ENCODE results near the gene CCDC27. TPM values are rescaled to one million over a fixed set of nuclear protein-coding genes. Genes with fewer than 3 reads are reported as not detected.

CCDC27 gene
- total RNA-seq, 4 donors from 2014 or later = not detected

GRCh38 chr1:3735688-3736087 lies 16.6 kb upstream of the CCDC27 start:
- no peaks in the 10 kb centered on the region for H3K9me3 ChIP-seq
- H3K4me1 ChIP-seq = no peaks in the 10 kb centered on the region
- DNase-seq = no peak
- peaks cover 0 to 3% of the 10 kb centered on the region in 2 donors for H3K27me3 ChIP-seq
- no peak overlapping the region for H3K4me3 ChIP-seq
- no peak overlapping the region for H3K27ac ChIP-seq
- peaks cover 0 to 23% (median 0%) of the 10 kb centered on the region in 3 donors for H3K36me3 ChIP-seq
- TF ChIP-seq, protein P1, sequence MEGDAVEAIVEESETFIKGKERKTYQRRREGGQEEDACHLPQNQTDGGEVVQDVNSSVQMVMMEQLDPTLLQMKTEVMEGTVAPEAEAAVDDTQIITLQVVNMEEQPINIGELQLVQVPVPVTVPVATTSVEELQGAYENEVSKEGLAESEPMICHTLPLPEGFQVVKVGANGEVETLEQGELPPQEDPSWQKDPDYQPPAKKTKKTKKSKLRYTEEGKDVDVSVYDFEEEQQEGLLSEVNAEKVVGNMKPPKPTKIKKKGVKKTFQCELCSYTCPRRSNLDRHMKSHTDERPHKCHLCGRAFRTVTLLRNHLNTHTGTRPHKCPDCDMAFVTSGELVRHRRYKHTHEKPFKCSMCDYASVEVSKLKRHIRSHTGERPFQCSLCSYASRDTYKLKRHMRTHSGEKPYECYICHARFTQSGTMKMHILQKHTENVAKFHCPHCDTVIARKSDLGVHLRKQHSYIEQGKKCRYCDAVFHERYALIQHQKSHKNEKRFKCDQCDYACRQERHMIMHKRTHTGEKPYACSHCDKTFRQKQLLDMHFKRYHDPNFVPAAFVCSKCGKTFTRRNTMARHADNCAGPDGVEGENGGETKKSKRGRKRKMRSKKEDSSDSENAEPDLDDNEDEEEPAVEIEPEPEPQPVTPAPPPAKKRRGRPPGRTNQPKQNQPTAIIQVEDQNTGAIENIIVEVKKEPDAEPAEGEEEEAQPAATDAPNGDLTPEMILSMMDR (IDR thresholded peaks at IDR 0.05) = no peak
- TF ChIP-seq POLR2A (IDR thresholded peaks at IDR 0.05) = no peak

GRCh38 chr1:3736131-3736561 lies 16.1 kb upstream of the CCDC27 start:
- H3K4me3 ChIP-seq = no peak overlapping the region
- H3K27me3 ChIP-seq = peaks cover 0 to 3% of the 10 kb centered on the region in 2 donors
- DNase-seq = no peak
- no peak for TF ChIP-seq POLR2A (IDR thresholded peaks at IDR 0.05)
- TF ChIP-seq, protein P1 (IDR thresholded peaks at IDR 0.05) = no peak
- H3K36me3 ChIP-seq = peaks cover 0 to 23% (median 0%) of the 10 kb centered on the region in 3 donors
- H3K4me1 ChIP-seq = no peaks in the 10 kb centered on the region
- H3K27ac ChIP-seq = no peak overlapping the region
- H3K9me3 ChIP-seq = no peaks in the 10 kb centered on the region

- H3K9me3 ChIP-seq = no peaks in the 10 kb centered on the region
- H3K36me3 ChIP-seq = peaks cover 0 to 23% (median 0%) of the 10 kb centered on the region in 3 donors
- H3K4me1 ChIP-seq = no peaks in the 10 kb centered on the region
- H3K4me3 ChIP-seq = no peak overlapping the region
- TF ChIP-seq, protein P1 (IDR thresholded peaks at IDR 0.05) = no peak
- TF ChIP-seq POLR2A (IDR thresholded peaks at IDR 0.05) = no peak
- DNase-seq = no peak
- H3K27me3 ChIP-seq = peaks cover 0 to 3% of the 10 kb centered on the region in 2 donors
- H3K27ac ChIP-seq = no peak overlapping the region
Observed at GRCh38 chr1:3736708-3737107, 15.5 kb upstream of the CCDC27 start.

GRCh38 chr1:3738943-3739342 lies 13.3 kb upstream of the CCDC27 start:
- no peak for DNase-seq
- Histone ChIP-seq H3K4me3 (no peak overlapping the region), H3K4me1 (no peaks in the 10 kb centered on the region), H3K36me3 (peaks cover 0 to 23% (median 0%) of the 10 kb centered on the region in 3 donors), H3K27me3 (no peaks in the 10 kb centered on the region), H3K9me3 (no peaks in the 10 kb centered on the region), H3K27ac (no peak overlapping the region)
- TF ChIP-seq POLR2A (IDR thresholded peaks at IDR 0.05) = no peak
- TF ChIP-seq, protein P1 (IDR thresholded peaks at IDR 0.05) = no peak

DNA sequence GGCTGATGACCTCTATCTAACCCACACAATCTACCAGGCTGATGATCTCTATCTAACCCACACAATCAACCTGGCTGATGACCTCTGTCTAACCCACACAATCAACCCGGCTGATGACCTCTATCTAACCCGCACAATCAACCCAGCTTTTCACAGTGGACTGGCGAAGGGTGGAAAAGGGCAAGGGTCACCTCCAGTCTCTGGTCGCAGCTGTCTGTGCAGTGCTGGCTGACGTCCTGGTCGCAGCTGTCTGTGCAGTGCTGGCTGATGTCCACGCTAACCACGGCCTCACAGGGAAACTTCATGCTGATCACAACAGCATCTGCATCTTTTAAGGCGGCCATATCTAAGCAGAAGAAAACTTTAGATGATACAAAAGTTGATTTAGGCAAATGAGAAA lies 12.2 kb upstream of the CCDC27 start:
- no peaks in the 10 kb centered on the region for H3K27me3 ChIP-seq
- H3K9me3 ChIP-seq = no peaks in the 10 kb centered on the region
- no peak overlapping the region for H3K27ac ChIP-seq
- no peak overlapping the region for H3K4me3 ChIP-seq
- H3K36me3 ChIP-seq = peaks cover 0 to 23% (median 0%) of the 10 kb centered on the region in 3 donors
- H3K4me1 ChIP-seq = peaks cover 0 to 5% (median 0%) of the 10 kb centered on the region in 4 donors
- TF ChIP-seq, protein P1 (IDR thresholded peaks at IDR 0.05) = no peak
- TF ChIP-seq POLR2A (IDR thresholded peaks at IDR 0.05) = no peak
- no peak for DNase-seq

- DNase-seq = no peak
- TF ChIP-seq, protein P1 (IDR thresholded peaks at IDR 0.05) = no peak
- no peak for TF ChIP-seq POLR2A (IDR thresholded peaks at IDR 0.05)
- Histone ChIP-seq H3K27me3 (no peaks in the 10 kb centered on the region), H3K36me3 (peaks cover 0 to 23% (median 0%) of the 10 kb centered on the region in 3 donors), H3K27ac (no peak overlapping the region), H3K4me1 (peaks cover 0 to 7% (median 0%) of the 10 kb centered on the region in 4 donors), H3K9me3 (no peaks in the 10 kb centered on the region), H3K4me3 (no peak overlapping the region)
Observed at GRCh38 chr1:3740752-3741151, 11.5 kb upstream of the CCDC27 start.

All from Peyer's patch (tissue), 4 donors.